OCI-LY3 (cell line): ENCODE data around the gene MDFI.

Experiments
- H2AFZ ChIP-seq: fragments of 200-600, 300-600 bp; shearing (Covaris generic); 2 replicates; pipeline ENCODE4 v1.6.0; 2014; ENCODE audit warnings: antibody characterized with exemption, low read depth, low read length
- H3K27ac ChIP-seq: fragments of 200-600, 300-600 bp; sonication (generic); 2 replicates; pipeline ENCODE4 v1.5.1; 2014; ENCODE audit warnings: mild to moderate bottlenecking, low read length, moderate library complexity, mixed read lengths
- H3K27me3 ChIP-seq: fragments of 200-600, 300-600 bp; sonication (generic); 2 replicates; pipeline ENCODE4 v1.6.1; 2014; ENCODE audit warnings: low read depth, low read length, mixed read lengths
- H3K36me3 ChIP-seq: fragments of 200-600, 300-600 bp; sonication (generic); replicated peaks from 2 replicates; pipeline ENCODE3; 2014; ENCODE audit warnings: low read depth, low read length, mixed read lengths
- H3K4me1 ChIP-seq: fragments of 300-600, 200-600 bp; sonication (generic); 2 replicates; pipeline ENCODE4 v1.6.1; 2014; ENCODE audit warnings: low read length, mixed read lengths
- H3K4me2 ChIP-seq: fragments of 200-600, 300-600 bp; sonication (generic); 2 replicates; pipeline ENCODE4 v1.6.1; 2014; ENCODE audit warnings: low read length, mixed read lengths
- H3K4me3 ChIP-seq: fragments of 300-600, 200-600 bp; sonication (generic); 2 replicates; pipeline ENCODE4 v1.5.1; 2014; ENCODE audit warnings: antibody characterized with exemption, mild to moderate bottlenecking, low read length, moderate library complexity
- H3K79me2 ChIP-seq: fragments of 300-600, 200-600 bp; shearing (Covaris generic); 2 replicates; pipeline ENCODE4 v1.6.1; 2014; ENCODE audit warnings: mild to moderate bottlenecking, low read length, mixed read lengths
- H3K9ac ChIP-seq: fragments of 300-600, 200-600 bp; shearing (Covaris generic); 2 replicates; pipeline ENCODE4 v1.6.0; 2014; ENCODE audit warnings: mild to moderate bottlenecking, low read length, moderate library complexity
- H3K9me3 ChIP-seq: fragments of 200-600, 300-600 bp; shearing (Covaris generic); 2 replicates; pipeline ENCODE4 v1.6.1; 2014; ENCODE audit warnings: low read length, mixed read lengths; ENCODE audit not compliant: insufficient read depth
- H4K20me1 ChIP-seq: fragments of 200-600, 300-600 bp; sonication (generic); 2 replicates; pipeline ENCODE4 v1.6.1; 2016; ENCODE audit warnings: low read length, mixed read lengths; ENCODE audit not compliant: insufficient read depth
- EZH2phosphoT487 ChIP-seq: fragments of 200-600 bp; shearing (Covaris generic); IDR thresholded peaks from 2 replicates; pipeline ENCODE4 v1.6.1; 2018; ENCODE audit warnings: antibody characterized with exemption, mixed run types, low read depth
- TF ChIP-seq, protein P1 (sequence below): fragments of 200-600, 300-600 bp; sonication (generic); IDR thresholded peaks from 2 replicates; pipeline ENCODE4 v1.5.1; 2014; ENCODE audit warnings: antibody characterized with exemption, low read length, low read depth

The MDFI gene

DNA sequence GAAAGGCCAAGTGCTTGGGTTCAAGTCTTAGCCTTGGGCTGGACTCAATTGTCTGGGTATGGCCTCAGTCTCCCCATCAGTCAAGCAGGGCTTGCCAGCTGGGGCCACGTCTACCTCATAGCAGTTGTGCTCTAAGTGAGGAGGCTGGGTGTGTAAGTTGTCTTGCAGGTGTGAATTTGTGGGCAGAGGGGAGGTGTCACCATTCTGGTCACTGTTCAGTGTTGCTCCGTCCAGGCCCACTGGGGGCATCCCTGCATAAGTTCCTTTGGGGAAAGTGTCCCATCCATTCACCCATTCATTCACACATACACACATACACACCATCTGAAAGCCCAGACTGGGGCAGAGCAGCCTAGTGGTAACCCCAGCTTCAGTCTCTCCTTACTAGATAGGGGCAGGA is 60.8 kb downstream of the MDFI start:
- H2AFZ ChIP-seq, result no peak overlapping the region
- no peaks in the 10 kb centered on the region for H3K27me3 ChIP-seq
- H3K36me3 ChIP-seq, result peaks cover 56% of the 10 kb centered on the region
- H3K4me3 ChIP-seq, result no peak overlapping the region
- peaks cover 11% of the 10 kb centered on the region for H3K4me1 ChIP-seq
- TF ChIP-seq, protein P1, sequence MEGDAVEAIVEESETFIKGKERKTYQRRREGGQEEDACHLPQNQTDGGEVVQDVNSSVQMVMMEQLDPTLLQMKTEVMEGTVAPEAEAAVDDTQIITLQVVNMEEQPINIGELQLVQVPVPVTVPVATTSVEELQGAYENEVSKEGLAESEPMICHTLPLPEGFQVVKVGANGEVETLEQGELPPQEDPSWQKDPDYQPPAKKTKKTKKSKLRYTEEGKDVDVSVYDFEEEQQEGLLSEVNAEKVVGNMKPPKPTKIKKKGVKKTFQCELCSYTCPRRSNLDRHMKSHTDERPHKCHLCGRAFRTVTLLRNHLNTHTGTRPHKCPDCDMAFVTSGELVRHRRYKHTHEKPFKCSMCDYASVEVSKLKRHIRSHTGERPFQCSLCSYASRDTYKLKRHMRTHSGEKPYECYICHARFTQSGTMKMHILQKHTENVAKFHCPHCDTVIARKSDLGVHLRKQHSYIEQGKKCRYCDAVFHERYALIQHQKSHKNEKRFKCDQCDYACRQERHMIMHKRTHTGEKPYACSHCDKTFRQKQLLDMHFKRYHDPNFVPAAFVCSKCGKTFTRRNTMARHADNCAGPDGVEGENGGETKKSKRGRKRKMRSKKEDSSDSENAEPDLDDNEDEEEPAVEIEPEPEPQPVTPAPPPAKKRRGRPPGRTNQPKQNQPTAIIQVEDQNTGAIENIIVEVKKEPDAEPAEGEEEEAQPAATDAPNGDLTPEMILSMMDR, result no peak
- no peak for TF ChIP-seq EZH2phosphoT487
- peaks cover 79% of the 10 kb centered on the region for H4K20me1 ChIP-seq
- H3K79me2 ChIP-seq, result peaks cover 89% of the 10 kb centered on the region
- no peaks in the 10 kb centered on the region for H3K9me3 ChIP-seq
- no peak overlapping the region for H3K9ac ChIP-seq
- no peak overlapping the region for H3K4me2 ChIP-seq
- no peak overlapping the region for H3K27ac ChIP-seq

DNA sequence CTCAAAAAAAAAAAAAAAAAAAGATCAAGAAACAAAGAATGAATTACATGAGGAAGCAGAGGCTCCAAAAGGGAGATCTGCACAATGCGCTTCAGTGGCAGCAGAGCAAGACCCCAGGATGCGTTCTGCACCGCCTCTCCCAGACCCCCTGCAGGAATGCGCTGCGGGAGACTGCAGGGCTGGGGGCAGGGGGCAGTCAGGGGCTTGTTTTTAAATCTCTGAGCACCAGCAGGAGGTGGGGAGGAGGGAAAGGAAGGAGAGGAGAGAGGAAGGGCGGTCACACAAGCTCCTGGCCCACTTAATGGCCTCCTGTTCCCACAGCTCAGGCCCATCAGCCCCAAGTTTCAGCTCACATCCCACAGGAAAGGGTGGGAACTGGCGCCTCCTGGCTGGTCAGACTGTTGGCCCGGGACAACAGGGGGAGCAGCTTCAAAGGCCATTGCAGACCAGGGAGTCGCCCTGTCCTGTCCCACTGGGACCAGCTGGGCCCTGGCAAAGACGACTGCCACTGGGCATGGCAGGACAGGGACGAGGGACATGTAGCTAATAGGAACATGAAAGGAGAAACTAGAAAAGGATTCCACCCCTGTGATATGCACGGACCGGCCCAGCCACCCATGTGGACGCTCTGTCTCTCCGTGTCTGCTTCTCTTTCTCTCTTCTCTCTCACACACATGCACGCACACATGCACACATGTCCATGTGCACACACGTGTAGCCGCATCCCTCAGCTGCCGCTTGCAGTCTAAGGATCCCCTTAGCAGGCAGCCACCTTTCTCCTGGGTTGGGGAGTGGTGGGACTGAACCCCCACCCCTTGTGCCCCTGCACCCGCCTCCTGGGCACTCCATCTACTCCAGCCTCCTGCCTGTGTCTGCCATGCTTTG is 62.4 kb downstream of the MDFI start:
- Histone ChIP-seq H4K20me1 (peaks cover 65% of the 10 kb centered on the region), H3K4me2 (no peak overlapping the region), H3K9ac (no peak overlapping the region), H3K27ac (no peak overlapping the region), H2AFZ (no peak overlapping the region), H3K9me3 (no peaks in the 10 kb centered on the region), H3K27me3 (no peaks in the 10 kb centered on the region), H3K36me3 (peaks cover 65% of the 10 kb centered on the region), H3K4me3 (no peak overlapping the region), H3K79me2 (peaks cover 90% of the 10 kb centered on the region), H3K4me1 (peaks cover 24% of the 10 kb centered on the region)
- TF ChIP-seq, protein P1, result no peak
- no peak for TF ChIP-seq EZH2phosphoT487

DNA sequence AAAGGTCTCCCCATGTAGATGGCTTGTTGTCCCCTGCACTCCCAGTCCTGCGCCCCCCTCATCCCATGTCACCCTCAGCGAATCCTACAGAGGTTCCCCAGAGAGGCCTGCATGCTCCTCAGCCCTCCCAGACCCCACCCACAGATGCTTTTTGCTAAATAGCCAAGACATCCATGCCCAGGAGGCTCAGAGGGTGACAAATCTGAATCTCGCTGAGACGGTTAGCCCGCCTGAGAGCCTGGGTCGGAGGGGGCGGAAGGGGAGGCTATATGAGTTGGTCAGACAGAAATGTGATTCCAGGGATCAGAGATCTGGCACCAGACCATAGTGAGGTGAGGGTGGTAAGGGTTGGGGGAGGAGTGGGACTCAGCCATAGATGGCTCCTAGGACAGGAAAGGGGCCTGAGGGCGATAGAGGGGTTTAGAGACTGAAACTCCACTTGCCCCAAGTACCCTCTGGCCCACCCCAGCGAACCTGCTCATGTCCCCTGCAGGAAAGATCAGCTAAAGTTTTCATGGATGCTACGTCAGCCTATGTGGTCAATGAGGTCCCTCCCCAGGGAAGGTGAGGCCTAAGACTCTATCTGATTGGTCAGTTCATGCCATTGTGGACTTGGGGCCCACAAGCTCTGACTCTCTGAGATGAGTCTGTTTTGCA is 63.9 kb downstream of the MDFI start:
- Histone ChIP-seq H3K27me3 (no peaks in the 10 kb centered on the region), H3K9me3 (no peaks in the 10 kb centered on the region), H4K20me1 (peaks cover 55% of the 10 kb centered on the region), H3K4me3 (no peak overlapping the region), H3K36me3 (peaks cover 56% of the 10 kb centered on the region), H3K9ac (no peak overlapping the region), H3K79me2 (peaks cover 93% of the 10 kb centered on the region), H2AFZ (no peak overlapping the region), H3K4me2 (no peak overlapping the region), H3K4me1 (peaks cover 37% of the 10 kb centered on the region), H3K27ac (no peak overlapping the region)
- no peak for TF ChIP-seq EZH2phosphoT487
- TF ChIP-seq, protein P1, result no peak

DNA sequence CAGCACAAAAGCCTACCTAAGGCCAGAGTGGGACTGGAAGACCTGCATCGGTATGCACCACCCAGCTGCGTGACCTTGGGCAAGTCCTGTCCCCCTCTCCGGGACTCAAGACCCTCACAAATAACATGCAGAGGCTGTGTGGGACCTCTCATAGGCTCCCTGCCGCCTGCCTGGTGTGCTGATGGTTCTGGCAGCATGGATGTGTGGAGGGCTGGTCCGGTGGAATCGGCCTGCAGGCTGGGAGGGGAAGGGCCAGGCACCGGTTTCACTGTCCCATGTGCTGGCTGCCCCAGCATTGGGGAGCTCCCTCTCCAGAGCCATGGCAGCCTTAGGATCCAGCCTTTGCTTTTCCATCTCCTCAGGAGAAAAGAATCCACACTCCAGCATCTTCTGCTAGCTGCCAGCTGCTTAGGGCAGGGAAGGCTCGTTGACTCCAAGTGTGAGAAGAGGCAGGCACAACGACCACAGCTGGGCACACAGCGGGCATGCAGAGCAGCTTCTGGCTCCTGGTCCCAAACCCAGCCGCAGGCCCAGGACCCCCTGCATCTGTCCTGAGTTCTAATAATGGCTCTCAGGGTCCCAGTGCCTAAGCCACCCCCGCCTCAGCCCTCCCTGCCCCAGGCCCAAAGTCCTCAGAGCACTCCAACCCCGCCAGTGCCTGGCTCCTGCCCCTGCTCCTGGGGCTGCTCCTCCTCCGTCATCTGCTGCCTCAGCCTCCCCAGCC is 64.7 kb downstream of the MDFI start:
- no peak overlapping the region for H2AFZ ChIP-seq
- H3K4me3 ChIP-seq, result no peak overlapping the region
- peaks cover 94% of the 10 kb centered on the region for H3K79me2 ChIP-seq
- peaks cover 50% of the 10 kb centered on the region for H3K36me3 ChIP-seq
- peaks cover 50% of the 10 kb centered on the region for H4K20me1 ChIP-seq
- H3K9me3 ChIP-seq, result no peaks in the 10 kb centered on the region
- peaks cover 44% of the 10 kb centered on the region for H3K4me1 ChIP-seq
- H3K4me2 ChIP-seq, result no peak overlapping the region
- H3K9ac ChIP-seq, result no peak overlapping the region
- no peak overlapping the region for H3K27ac ChIP-seq
- TF ChIP-seq, protein P1, result no peak
- TF ChIP-seq EZH2phosphoT487, result no peak
- H3K27me3 ChIP-seq, result no peaks in the 10 kb centered on the region
